ENCODE measurements around the gene FBXW11. TPM values are rescaled to one million over a fixed set of nuclear protein-coding genes. Genes with fewer than 3 reads are reported as not detected.
"Not testable (repeated sequence)": the region's sequence is repeated elsewhere in the genome, so short reads cannot be mapped to it uniquely, and the experiment has no call there.

The FBXW11 gene
- total RNA-seq, 2 donors from 2014 or later, result 25.9 to 35.5 TPM

GRCh38 chr5:171951218-171951617 is 55.2 kb downstream of the FBXW11 start:
- H3K27ac ChIP-seq, result no peak overlapping the region
- no peak for DNase-seq
- no peak overlapping the region for H3K4me3 ChIP-seq
- TF ChIP-seq, protein P1, sequence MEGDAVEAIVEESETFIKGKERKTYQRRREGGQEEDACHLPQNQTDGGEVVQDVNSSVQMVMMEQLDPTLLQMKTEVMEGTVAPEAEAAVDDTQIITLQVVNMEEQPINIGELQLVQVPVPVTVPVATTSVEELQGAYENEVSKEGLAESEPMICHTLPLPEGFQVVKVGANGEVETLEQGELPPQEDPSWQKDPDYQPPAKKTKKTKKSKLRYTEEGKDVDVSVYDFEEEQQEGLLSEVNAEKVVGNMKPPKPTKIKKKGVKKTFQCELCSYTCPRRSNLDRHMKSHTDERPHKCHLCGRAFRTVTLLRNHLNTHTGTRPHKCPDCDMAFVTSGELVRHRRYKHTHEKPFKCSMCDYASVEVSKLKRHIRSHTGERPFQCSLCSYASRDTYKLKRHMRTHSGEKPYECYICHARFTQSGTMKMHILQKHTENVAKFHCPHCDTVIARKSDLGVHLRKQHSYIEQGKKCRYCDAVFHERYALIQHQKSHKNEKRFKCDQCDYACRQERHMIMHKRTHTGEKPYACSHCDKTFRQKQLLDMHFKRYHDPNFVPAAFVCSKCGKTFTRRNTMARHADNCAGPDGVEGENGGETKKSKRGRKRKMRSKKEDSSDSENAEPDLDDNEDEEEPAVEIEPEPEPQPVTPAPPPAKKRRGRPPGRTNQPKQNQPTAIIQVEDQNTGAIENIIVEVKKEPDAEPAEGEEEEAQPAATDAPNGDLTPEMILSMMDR (IDR thresholded peaks at IDR 0.05), result no peak
- no peaks in the 10 kb centered on the region for H3K4me1 ChIP-seq
- no peak overlapping the region for H3K9ac ChIP-seq (ENCODE audit: low read depth in 2 of 2, low read length in 2 of 2)
- no peaks in the 10 kb centered on the region for H3K27me3 ChIP-seq
- no peaks in the 10 kb centered on the region for H3K9me3 ChIP-seq
- H3K36me3 ChIP-seq, result no peaks in the 10 kb centered on the region
- intact Hi-C loops (cut with DNase I), result no loop called here

DNA sequence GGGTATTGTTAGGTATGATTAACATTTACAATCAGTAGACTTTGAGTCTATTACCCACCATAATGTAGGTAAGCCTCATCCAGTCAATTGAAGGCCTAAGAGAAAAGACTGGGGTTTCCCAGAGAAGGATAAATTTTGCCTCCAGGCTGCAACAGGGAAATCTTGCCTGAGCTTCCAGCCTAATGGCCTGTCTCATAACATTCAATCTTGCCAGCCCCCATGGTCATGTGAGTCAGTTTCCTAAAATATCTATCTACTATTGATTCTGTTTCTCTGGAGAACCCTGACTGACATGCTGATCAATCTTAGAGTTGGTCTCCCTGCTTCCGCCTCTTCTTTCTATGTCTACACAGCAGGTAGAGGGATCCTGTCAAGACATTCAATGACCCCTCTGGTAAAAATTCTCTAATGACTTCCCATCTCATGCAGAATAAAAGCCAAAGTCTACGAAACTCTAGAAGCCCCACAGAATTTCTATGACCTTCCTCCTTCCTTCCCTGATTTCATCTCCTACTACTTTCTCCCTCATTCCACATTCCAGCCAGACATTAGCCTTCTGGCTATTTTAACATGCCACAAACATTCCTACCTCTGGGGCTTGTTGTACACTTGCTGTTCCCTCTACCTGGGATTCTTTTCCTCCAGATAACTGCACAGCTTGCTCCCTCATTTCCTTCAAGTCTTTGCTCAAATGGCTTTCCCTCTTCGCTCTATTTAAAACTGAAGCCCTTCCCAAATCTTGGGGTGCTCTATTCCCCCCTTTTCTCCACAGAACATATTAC is 60.2 kb downstream of the FBXW11 start:
- H3K9me3 ChIP-seq, result no peaks in the 10 kb centered on the region
- intact Hi-C loops (cut with DNase I), result no loop called here
- H3K36me3 ChIP-seq, result no peaks in the 10 kb centered on the region
- H3K27me3 ChIP-seq, result no peaks in the 10 kb centered on the region
- no peaks in the 10 kb centered on the region for H3K4me1 ChIP-seq
- H3K27ac ChIP-seq, result no peak overlapping the region
- H3K4me3 ChIP-seq, result no peak overlapping the region
- TF ChIP-seq, protein P1 (IDR thresholded peaks at IDR 0.05), result no peak
- DNase-seq, result no peak
- no peak overlapping the region for H3K9ac ChIP-seq (ENCODE audit: low read depth in 2 of 2, low read length in 2 of 2)

DNA sequence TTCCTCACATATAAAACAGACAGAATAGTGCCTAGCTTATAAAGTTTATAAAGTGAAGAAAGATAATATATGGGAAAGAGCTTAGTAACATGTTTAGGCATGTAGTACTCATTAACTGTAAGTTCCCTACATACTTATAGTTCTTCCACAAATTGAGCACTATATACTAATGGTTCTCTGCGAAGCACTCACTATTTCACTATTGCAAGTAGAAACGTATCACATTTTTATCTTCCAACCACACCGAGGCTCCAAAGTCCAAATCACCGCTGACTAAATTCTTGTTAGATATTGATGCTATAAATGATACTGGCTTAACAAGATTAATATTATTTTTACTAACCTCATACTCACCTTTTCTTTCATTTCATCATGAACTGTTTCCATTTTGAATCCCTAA is 61.0 kb downstream of the FBXW11 start:
- no peak overlapping the region for H3K9ac ChIP-seq (ENCODE audit: low read depth in 2 of 2, low read length in 2 of 2)
- intact Hi-C loops (cut with DNase I), result no loop called here
- no peak overlapping the region for H3K27ac ChIP-seq
- DNase-seq, result no peak
- TF ChIP-seq, protein P1 (IDR thresholded peaks at IDR 0.05), result no peak
- H3K9me3 ChIP-seq, result no peaks in the 10 kb centered on the region
- no peaks in the 10 kb centered on the region for H3K27me3 ChIP-seq
- H3K4me3 ChIP-seq, result no peak overlapping the region
- no peaks in the 10 kb centered on the region for H3K36me3 ChIP-seq
- no peaks in the 10 kb centered on the region for H3K4me1 ChIP-seq

DNA sequence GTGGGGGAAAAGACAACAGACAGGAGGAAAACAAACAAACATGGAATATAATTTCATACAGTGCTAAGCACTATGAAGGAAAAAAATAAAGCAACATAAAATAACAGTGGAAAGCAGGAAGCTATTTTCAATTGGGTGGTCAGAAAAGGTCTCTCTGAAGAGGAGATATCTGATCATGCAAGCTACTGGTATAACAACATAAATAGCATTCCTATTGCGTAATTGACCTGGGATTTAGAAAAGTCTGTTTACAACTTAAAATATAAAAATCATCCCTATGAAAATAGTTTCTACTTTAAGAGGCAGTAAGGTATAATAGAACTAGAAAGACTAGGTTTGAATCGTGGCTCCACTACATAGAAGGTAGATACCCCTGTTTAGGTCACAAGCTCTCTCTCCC is 61.4 kb downstream of the FBXW11 start:
- TF ChIP-seq, protein P1 (IDR thresholded peaks at IDR 0.05), result no peak
- Histone ChIP-seq H3K4me1 (no peaks in the 10 kb centered on the region), H3K27me3 (no peaks in the 10 kb centered on the region), H3K36me3 (no peaks in the 10 kb centered on the region), H3K27ac (no peak overlapping the region), H3K9ac (ENCODE audit: low read depth in 2 of 2, low read length in 2 of 2) (no peak overlapping the region), H3K9me3 (no peaks in the 10 kb centered on the region), H3K4me3 (no peak overlapping the region)
- intact Hi-C loops (cut with DNase I), result no loop called here
- no peak for DNase-seq

DNA sequence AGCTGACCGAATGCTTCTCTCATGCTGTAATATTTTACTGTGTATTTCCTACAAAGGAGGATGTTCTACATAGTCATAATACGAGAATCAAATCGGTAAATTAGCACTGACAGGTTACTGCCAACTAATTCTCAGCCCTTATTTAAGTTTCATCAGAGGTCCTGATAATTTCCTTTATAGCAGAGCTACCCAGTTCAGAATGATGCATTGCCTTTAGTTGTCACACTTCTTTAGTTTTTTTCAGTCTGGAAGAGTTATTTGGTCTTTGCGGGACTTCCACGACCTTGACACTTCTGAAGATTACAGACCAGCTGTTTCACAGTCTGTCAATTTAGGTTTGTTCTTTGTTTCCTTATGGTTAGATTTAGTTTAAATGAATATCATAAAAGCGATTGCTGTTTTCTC is 64.3 kb downstream of the FBXW11 start:
- H3K4me1 ChIP-seq; H3K9ac ChIP-seq (ENCODE audit: low read depth in 2 of 2, low read length in 2 of 2); H3K4me3 ChIP-seq; H3K27ac ChIP-seq; intact Hi-C loops (cut with DNase I); H3K36me3 ChIP-seq; H3K27me3 ChIP-seq; DNase-seq; H3K9me3 ChIP-seq: not testable (repeated sequence)

- H3K9ac ChIP-seq (ENCODE audit: low read depth in 2 of 2, low read length in 2 of 2); H3K9me3 ChIP-seq; H3K27me3 ChIP-seq; H3K4me3 ChIP-seq; intact Hi-C loops (cut with DNase I); H3K36me3 ChIP-seq; DNase-seq; H3K27ac ChIP-seq; H3K4me1 ChIP-seq: not testable (repeated sequence)
These were observed 64.8 kb downstream of the FBXW11 start for GRCh38 chr5:171941675-171942074.

DNA sequence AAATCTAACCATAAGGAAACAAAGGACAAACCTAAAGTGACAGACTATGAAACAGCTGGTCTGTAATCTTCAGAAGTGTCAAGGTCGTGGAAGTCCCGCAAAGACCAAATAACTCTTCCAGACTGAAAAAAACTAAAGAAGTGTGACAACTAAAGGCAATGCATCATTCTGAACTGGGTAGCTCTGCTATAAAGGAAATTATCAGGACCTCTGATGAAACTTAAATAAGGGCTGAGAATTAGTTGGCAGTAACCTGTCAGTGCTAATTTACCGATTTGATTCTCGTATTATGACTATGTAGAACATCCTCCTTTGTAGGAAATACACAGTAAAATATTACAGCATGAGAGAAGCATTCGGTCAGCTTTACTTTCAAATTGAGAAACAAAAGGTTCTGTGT is 65.2 kb downstream of the FBXW11 start:
- H3K36me3 ChIP-seq; H3K9me3 ChIP-seq; H3K27me3 ChIP-seq; H3K4me1 ChIP-seq; intact Hi-C loops (cut with DNase I); DNase-seq; H3K4me3 ChIP-seq; H3K9ac ChIP-seq (ENCODE audit: low read depth in 2 of 2, low read length in 2 of 2); H3K27ac ChIP-seq: not testable (repeated sequence)

Data from colonic mucosa (tissue), 4 donors.